Measurements from ENCODE around the gene SPATS2.
A peak's percentile ranks its signal among the peaks of the same experiment; 100 is the strongest.
"Not testable (repeated sequence)": the region's sequence is repeated elsewhere in the genome, so short reads cannot be mapped to it uniquely, and the experiment has no call there.

Gene SPATS2

DNA sequence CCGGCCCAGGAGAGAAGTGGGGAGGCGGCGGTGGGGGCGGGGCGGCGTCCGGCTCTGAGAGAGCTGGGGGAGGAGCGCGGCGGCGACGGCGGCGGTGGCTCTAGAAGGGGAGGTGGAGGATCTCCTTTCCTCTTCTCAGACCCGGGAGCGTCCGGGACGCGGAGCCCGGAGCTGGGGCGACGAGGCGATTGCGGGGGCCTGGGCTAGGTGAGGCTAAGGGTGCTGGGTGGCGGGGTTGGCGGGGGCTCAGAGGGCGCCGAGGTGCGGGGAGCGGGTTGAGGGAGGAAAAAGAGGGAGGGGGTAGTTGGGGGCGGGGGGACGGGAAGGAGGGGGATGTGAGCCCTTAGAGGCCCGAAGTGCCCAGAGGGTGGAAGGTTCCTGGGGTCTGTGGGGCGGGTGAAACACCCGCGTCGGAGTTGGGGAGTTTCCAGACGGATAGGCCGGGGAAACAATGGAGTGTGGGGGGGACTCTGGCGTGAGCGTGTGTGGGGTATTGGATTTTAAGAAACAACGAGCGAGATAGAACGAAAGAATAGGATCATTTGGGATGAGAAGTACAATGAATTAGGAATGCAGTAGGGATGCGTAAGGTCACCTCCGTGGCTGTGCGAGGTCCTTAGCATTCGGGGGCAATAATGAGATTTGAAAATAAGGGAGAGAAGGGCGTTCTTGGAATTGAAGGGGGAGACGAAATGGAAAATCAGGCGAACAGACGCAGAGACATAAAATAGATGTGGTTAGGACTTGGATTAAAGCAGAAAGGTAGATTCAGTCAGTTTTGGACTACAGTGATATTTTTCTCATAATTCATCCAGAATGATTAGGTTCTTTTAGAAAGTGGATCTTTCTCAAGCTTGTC, at the start of gene SPATS2:
TSS of gene SPATS2 (plus strand) at position 82 of the 859 bp plus-strand sequence. CDS start 93,551 bp downstream, outside the sequence.
- in situ Hi-C loops (cut with MboI; ENCODE audit: low sequenced_read_pairs, unreplicated experiment), result no loop called here

DNA sequence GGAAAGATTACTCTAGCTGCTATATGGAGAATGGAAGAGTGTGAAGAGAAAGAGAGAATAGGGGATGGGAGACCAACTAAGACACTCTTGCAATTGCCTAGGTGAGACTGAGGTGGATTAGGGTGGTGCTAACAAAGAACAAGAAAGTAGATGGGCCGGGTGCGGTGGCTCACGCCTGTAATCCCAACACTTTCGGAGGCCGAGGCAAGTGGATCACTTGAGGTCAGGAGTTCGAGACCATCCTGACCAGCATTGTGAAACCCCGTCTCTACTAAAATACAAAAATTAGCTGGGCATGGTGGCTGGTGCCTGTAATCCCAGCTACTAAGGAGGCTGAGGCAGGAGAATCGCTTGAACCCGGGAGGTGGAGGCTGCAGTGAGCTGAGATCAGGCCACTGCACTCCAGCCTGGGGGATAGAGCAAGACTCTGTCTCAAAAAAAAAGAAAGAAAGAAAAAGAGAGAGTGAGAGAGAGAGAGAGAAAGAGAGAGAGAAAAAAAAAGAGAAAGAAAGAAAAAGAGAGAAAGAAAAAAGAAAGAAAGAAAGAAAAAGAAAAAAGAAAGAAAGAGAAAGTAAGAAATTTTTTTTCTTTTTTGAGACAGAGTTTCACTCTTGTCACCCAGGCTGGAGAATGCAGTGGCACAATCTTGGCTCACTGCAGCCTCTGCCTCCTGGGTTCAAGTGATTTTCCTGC, 46.7 kb upstream of the SPATS2 start:
- DNase-seq (ENCODE audit: low spot score); in situ Hi-C loops (cut with MboI; ENCODE audit: low sequenced_read_pairs, unreplicated experiment): not testable (repeated sequence)

More for the DNA sequence above, at the start of gene SPATS2:
- TF ChIP-seq, protein P1, sequence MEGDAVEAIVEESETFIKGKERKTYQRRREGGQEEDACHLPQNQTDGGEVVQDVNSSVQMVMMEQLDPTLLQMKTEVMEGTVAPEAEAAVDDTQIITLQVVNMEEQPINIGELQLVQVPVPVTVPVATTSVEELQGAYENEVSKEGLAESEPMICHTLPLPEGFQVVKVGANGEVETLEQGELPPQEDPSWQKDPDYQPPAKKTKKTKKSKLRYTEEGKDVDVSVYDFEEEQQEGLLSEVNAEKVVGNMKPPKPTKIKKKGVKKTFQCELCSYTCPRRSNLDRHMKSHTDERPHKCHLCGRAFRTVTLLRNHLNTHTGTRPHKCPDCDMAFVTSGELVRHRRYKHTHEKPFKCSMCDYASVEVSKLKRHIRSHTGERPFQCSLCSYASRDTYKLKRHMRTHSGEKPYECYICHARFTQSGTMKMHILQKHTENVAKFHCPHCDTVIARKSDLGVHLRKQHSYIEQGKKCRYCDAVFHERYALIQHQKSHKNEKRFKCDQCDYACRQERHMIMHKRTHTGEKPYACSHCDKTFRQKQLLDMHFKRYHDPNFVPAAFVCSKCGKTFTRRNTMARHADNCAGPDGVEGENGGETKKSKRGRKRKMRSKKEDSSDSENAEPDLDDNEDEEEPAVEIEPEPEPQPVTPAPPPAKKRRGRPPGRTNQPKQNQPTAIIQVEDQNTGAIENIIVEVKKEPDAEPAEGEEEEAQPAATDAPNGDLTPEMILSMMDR (IDR thresholded peaks at IDR 0.05; ENCODE audit: borderline replicate concordance, control extremely low read depth, extremely low read depth, insufficient read depth, missing control alignments), result no peak
- no peak for DNase-seq (ENCODE audit: low spot score)

DNA sequence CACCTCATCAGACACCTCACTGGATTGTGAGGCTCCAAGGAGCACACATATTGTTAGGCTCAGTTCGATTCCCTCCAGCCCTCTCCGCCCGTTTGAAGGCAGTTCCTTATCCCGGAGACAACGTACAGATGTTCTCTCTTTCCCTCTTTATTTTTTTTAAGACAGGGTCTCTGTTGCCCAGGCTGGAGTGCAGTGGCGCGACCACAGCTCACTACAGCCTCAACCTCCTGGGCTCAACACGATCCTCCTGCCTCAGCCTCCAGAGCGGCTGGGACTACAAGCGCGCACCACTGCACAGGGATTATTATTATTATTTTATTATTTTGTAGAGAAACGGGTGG, 44.9 kb upstream of the SPATS2 start:
- DNase-seq (ENCODE audit: low spot score), result no peak
- TF ChIP-seq, protein P1 (IDR thresholded peaks at IDR 0.05; ENCODE audit: borderline replicate concordance, control extremely low read depth, extremely low read depth, insufficient read depth, missing control alignments), result no peak
- in situ Hi-C loops (cut with MboI; ENCODE audit: low sequenced_read_pairs, unreplicated experiment), result no loop called here

DNA sequence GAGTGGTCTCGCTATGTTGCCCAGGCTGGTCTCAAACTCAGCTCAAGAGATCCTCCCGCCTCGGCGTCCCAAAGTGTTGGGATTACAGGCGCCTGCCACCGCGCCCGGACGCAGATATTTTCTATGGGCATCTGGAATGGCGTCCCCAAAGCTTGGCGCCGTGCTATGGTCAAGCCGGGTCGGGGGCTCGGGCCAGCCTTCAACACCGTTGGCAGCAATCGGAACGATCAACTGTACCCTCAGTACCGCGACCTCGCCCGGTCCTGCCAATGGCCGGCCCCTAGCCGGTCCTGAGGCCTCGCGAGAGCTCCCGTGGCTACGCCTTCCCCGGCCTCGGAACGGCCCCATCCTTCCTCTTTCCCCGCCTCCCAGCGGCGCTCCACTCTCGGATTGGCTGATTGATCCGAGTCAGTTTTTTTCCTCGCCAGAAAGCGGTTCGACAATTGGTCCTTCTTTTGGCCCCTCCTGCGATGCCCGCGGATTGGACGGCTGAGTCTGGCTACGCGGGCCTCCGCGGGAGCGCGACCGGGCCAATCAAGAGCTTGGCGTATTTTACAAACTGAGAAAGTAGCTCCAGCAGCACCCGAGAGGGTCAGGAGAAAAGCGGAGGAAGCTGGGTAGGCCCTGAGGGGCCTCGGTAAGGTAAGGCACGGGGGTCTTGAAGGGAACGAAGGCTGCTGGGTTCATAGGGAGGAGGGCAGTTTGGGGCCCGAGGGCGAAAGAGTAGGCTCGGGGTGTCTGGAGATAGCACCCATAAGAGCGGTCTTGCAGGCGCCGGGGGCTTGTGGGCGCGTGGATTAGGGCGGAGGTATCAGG, 44.3 kb upstream of the SPATS2 start, which contains the start of gene TROAP:
TSS of gene TROAP (plus strand) at position 548 of the 816 bp plus-strand sequence. CDS start 354 bp downstream, outside the sequence.
- TF ChIP-seq, protein P1 (IDR thresholded peaks at IDR 0.05; ENCODE audit: borderline replicate concordance, control extremely low read depth, extremely low read depth, insufficient read depth, missing control alignments), result no peak
- DNase-seq (ENCODE audit: low spot score), result peak; percentile 99
- in situ Hi-C loops (cut with MboI; ENCODE audit: low sequenced_read_pairs, unreplicated experiment), result no loop called here

DNA sequence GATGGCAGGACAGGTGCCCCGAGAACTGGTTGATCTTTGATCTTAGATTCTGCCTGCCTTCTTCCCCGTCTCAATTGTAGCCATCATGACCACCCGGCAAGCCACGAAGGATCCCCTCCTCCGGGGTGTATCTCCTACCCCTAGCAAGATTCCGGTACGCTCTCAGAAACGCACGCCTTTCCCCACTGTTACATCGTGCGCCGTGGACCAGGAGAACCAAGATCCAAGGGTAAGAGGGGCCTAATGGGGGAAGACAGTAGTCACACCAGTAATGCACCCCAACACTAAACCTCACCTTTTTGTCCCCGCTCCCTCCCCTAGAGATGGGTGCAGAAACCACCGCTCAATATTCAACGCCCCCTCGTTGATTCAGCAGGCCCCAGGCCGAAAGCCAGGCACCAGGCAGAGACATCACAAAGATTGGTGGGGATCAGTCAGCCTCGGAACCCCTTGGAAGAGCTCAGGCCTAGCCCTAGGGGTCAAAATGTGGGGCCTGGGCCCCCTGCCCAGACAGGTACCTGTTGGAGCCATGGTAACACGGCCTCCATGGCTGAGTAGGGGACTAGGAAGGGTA, 43.7 kb upstream of the SPATS2 start:
- TF ChIP-seq, protein P1 (IDR thresholded peaks at IDR 0.05; ENCODE audit: borderline replicate concordance, control extremely low read depth, extremely low read depth, insufficient read depth, missing control alignments), result no peak
- DNase-seq (ENCODE audit: low spot score), result no peak
- in situ Hi-C loops (cut with MboI; ENCODE audit: low sequenced_read_pairs, unreplicated experiment), result no loop called here

DNA sequence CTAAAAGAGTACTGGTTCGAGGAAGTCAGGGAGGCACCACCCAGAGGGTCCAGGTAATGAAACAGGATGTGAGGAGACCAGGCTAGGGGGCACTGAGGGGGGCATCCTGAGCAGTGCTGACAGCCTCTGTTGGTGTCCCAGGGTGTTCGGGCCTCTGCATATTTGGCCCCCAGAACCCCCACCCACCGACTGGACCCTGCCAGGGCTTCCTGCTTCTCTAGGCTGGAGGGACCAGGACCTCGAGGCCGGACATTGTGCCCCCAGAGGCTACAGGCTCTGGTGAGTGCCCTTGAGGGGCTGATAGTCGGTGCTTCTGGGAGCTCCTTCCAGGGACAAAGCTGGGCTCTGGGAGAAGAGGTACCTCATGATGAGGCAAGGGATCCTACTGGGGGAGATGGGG, 41.7 kb upstream of the SPATS2 start:
- DNase-seq (ENCODE audit: low spot score), result no peak
- in situ Hi-C loops (cut with MboI; ENCODE audit: low sequenced_read_pairs, unreplicated experiment), result no loop called here
- TF ChIP-seq, protein P1 (IDR thresholded peaks at IDR 0.05; ENCODE audit: borderline replicate concordance, control extremely low read depth, extremely low read depth, insufficient read depth, missing control alignments), result no peak
